Transverse colon (tissue), 4 donors: ENCODE results near the gene CAV2. TPM values are rescaled to one million over a fixed set of nuclear protein-coding genes. Genes with fewer than 3 reads are reported as not detected.

Source experiments
- DNase-seq: peaks from one replicate; pipeline ENCODE4 v3.0.0-alpha.2; 2019
- H3K27ac ChIP-seq, 4 donors: fragments of 200-600 bp; sonication (generic); 2 replicates each; pipeline ENCODE4 v1.5.1; 2016 to 2018; ENCODE audit warnings: inconsistent platforms in 4 of 4
- H3K27me3 ChIP-seq: fragments of 200-600 bp; sonication (generic); 2 replicates; pipeline ENCODE4 v1.5.1; 2017; ENCODE audit warnings: inconsistent platforms
- H3K36me3 ChIP-seq, 4 donors: fragments of 200-600 bp; sonication (generic); 2 replicates each; pipeline ENCODE4 v1.5.1; 2017 to 2019; ENCODE audit warnings: inconsistent platforms in 4 of 4
- H3K4me1 ChIP-seq, 4 donors: fragments of 200-600 bp; sonication (generic); 2 replicates each; pipeline ENCODE4 v1.5.1; 2017 to 2020; ENCODE audit warnings: inconsistent platforms in 4 of 4
- H3K4me3 ChIP-seq, 4 donors: fragments of 200-600 bp; sonication (generic); 1 replicate in 1 of 4; 2 replicates in 3 of 4; pipeline versions ENCODE4 v1.5.1 to v1.6.1; 2017 to 2019; ENCODE audit warnings: inconsistent platforms in 4 of 4
- H3K9me3 ChIP-seq, 2 donors: fragments of 200-600 bp; sonication (generic); 2 replicates each; pipeline ENCODE4 v1.5.1; 2017 to 2019; ENCODE audit warnings: inconsistent platforms in 2 of 2
- EP300 ChIP-seq: sonication (generic); formaldehyde crosslinking; IDR thresholded peaks from one replicate; pipeline ENCODE4 v1.6.1; 2017; ENCODE audit warnings: antibody characterized with exemption, low read depth
- POLR2A ChIP-seq: fragments of 450-650 bp; IDR thresholded peaks from one replicate; pipeline ENCODE4 v1.6.1; 2016; ENCODE audit warnings: antibody characterized with exemption, mild to moderate bottlenecking, moderate library complexity
- POLR2AphosphoS5 ChIP-seq, 3 donors: sonication (generic); formaldehyde crosslinking; IDR thresholded peaks; one replicate each; pipeline ENCODE4 v1.6.1; 2016; ENCODE audit warnings: antibody characterized with exemption in 3 of 3
- WGBS, 2 donors: methylation state at CpG; one replicate each; pipeline ENCODE4 v1.1.5; 2018; ENCODE audit warnings: low coverage in 1 of 2; 5-methylcytosine and 5-hydroxymethylcytosine counted together
- in situ Hi-C, 4 donors: fragments of 200-750 bp; cut with MboI; loops; one replicate each; pipeline versions ENCODE4 v1.15.0 to v1.15.1; 2017; ENCODE audit warnings: low sequenced_read_pairs in 3 of 4, low pct_ligation_motif_present in 1 of 4, low pct_unique_long_range_greater_than_20kb in 1 of 4
- intact Hi-C: fragments of 100-400 bp; cut with DNase I; formaldehyde crosslinking; loops from one replicate; pipeline ENCODE4 v1.15.1; 2023; ENCODE audit warnings: low total_unique reads
- total RNA-seq, 4 donors: library from RNA; depleted of rRNA; stranded (reverse); fragments of >200 nt; gene quantifications; one replicate each; pipeline ENCODE4 v1.1.0, GENCODE V29; 2016
- TF ChIP-seq, protein P1 (sequence below), 5 experiments: fragments of 200-600 bp in 3 of 5; fragments of 450-650 bp in 2 of 5; sonication (generic) in 3 of 5; IDR thresholded peaks; 1 replicate in 2 of 5; 2 replicates in 3 of 5; pipeline ENCODE4 v1.5.1; 2016 to 2017; ENCODE audit warnings: antibody characterized with exemption in 5 of 5, inconsistent platforms in 3 of 5, mild to moderate bottlenecking in 2 of 5, moderate library complexity in 1 of 5

CAV2 gene
- total RNA-seq, 4 donors from 2014 or later, result 4.1 to 28.3 (median 13.9) TPM

DNA sequence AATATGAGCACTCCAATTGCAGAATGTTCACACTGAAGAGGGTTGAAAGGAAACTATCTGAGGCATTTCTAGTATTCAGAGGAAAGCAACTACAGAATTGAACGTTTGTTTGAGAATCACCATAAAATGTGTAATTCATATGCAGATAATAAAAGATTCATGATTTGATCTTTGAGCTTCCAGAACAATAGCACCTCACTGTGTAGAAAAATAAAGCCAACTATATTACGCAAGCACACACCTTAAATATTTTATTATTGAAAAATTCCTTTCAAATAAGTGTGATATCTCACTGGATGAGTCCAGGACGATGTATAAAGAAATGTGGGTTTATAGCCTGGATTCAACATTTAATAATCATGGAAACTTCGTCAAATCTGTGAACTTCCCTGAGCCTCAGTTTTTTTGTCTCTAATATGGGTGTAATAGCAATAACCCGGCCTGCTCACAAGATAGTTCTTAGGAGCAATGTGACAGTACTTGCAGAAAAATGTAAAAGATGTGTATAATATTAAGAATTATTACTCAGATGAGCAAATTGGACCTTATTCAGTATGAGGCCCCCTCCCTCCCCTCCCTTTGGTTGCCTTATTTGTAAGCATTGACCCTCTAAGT lies 11.5 kb upstream of the CAV2 start:
- Histone ChIP-seq H3K4me1 (peaks cover 0 to 10% (median 7%) of the 10 kb centered on the region in 4 donors), H3K27me3 (no peaks in the 10 kb centered on the region), H3K36me3 (no peaks in the 10 kb centered on the region), H3K9me3 (no peaks in the 10 kb centered on the region), H3K4me3 (no peak overlapping the region), H3K27ac (peak overlapping the region in 1 of 4 donors; percentile 7)
- WGBS, 2 donors, result 42 to 46% methylated on average over 5 of the region's 5 CpGs
- no peak for DNase-seq
- TF ChIP-seq POLR2A (no peak), EP300 (no peak), POLR2AphosphoS5 (IDR thresholded peaks at IDR 0.05) (no peak)
- TF ChIP-seq, protein P1, sequence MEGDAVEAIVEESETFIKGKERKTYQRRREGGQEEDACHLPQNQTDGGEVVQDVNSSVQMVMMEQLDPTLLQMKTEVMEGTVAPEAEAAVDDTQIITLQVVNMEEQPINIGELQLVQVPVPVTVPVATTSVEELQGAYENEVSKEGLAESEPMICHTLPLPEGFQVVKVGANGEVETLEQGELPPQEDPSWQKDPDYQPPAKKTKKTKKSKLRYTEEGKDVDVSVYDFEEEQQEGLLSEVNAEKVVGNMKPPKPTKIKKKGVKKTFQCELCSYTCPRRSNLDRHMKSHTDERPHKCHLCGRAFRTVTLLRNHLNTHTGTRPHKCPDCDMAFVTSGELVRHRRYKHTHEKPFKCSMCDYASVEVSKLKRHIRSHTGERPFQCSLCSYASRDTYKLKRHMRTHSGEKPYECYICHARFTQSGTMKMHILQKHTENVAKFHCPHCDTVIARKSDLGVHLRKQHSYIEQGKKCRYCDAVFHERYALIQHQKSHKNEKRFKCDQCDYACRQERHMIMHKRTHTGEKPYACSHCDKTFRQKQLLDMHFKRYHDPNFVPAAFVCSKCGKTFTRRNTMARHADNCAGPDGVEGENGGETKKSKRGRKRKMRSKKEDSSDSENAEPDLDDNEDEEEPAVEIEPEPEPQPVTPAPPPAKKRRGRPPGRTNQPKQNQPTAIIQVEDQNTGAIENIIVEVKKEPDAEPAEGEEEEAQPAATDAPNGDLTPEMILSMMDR (IDR thresholded peaks at IDR 0.05), result no peak
- in situ Hi-C loops (no loop called here), intact Hi-C loops (no loop called here)

DNA sequence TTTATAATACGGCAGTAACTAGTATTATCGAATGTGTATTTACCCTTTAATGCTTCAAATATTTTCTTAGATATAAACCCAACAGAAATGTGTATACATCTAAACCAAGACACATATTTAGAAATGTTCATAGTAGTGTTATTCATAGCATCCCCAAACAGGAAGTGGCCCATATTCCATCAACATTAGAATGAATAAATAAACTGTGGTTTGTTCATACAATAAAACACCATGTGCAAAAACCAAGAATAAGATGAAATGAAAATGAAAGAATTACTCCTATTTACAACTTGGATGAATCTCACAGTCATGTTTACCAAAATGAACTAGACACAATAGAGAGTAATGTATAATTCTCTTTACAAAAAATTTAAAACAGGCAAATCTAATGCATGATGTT lies 9.2 kb upstream of the CAV2 start:
- no peaks in the 10 kb centered on the region for H3K36me3 ChIP-seq
- H3K4me1 ChIP-seq, result peaks cover 0 to 10% (median 9%) of the 10 kb centered on the region in 4 donors
- no peaks in the 10 kb centered on the region for H3K27me3 ChIP-seq
- TF ChIP-seq POLR2AphosphoS5 (IDR thresholded peaks at IDR 0.05) (no peak), EP300 (no peak), POLR2A (no peak)
- TF ChIP-seq, protein P1 (IDR thresholded peaks at IDR 0.05), result no peak
- in situ Hi-C loops (no loop called here), intact Hi-C loops (no loop called here)
- no peaks in the 10 kb centered on the region for H3K9me3 ChIP-seq
- 47 to 79% methylated on average over 2 of the region's 2 CpGs for WGBS, 2 donors
- no peak overlapping the region for H3K4me3 ChIP-seq
- no peak for DNase-seq
- H3K27ac ChIP-seq, result no peak overlapping the region

DNA sequence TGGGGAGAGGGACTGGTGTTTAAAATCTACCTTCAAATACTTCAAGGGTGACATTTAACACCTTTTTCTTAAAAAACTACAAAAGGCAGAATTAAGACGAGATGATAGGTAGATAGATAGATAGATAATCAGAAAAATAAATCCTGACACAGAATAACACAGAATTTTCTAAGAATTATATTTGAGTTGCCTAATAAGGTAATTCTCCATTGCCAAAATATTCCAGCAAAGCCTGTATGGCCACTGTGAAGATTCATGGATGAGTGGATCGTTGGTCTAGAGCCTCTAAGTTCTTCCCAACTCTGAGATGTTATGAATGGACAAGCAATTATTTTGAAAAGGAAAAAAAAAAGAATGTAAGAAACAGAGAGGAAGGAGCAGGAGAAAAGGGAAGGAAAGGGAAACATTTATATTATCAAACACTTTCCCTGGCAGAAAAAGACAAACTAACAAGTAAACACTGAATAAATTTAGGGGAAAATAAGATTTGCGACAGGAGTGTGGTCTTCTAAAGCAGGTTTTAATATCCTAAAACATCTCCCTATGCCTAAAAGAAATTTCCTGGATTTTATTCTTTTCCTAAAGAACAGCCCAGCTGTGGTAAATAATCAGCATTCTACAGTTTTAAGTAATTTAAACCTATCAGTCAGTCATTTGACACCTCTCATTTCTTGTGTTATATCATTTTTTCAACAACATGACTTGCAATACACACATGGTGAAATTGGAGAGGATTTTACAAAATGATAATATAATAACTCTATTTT lies 7.5 kb upstream of the CAV2 start:
- H3K4me3 ChIP-seq, result no peak overlapping the region
- TF ChIP-seq POLR2A (no peak), POLR2AphosphoS5 (IDR thresholded peaks at IDR 0.05) (no peak), EP300 (no peak)
- TF ChIP-seq, protein P1 (IDR thresholded peaks at IDR 0.05), result no peak
- H3K27ac ChIP-seq, result peak overlapping the region in 1 of 4 donors; percentile 17
- H3K36me3 ChIP-seq, result no peaks in the 10 kb centered on the region
- in situ Hi-C loops, result no loop called here
- intact Hi-C loops, result no loop called here
- H3K9me3 ChIP-seq, result no peaks in the 10 kb centered on the region
- no peaks in the 10 kb centered on the region for H3K27me3 ChIP-seq
- DNase-seq, result no peak
- WGBS, 2 donors, result 58 to 72% methylated on average over 3 of the region's 3 CpGs
- H3K4me1 ChIP-seq, result peaks cover 0 to 10% (median 9%) of the 10 kb centered on the region in 4 donors

DNA sequence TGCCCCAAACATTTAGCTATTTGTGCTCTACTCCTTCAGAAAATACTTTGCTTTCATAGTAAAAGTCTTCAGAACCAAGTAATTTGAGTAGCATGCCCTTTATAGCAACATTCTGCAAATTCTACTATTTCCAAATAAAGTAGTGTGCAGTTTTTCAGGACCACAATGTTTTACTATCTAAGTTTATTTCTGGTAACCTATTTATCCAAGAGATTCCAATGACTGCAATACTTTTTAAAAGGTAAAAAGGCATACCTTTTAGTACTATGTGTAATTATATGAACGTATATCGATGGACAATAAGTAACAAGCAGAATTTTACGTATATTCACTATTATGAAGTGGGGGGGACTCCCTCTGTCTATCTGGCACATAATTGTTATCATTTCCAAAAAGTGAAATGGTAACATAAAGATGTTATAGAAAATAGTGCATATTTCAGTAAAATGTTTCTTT lies 6.9 kb upstream of the CAV2 start:
- no peaks in the 10 kb centered on the region for H3K36me3 ChIP-seq
- no peak for DNase-seq
- H3K27me3 ChIP-seq, result no peaks in the 10 kb centered on the region
- no peaks in the 10 kb centered on the region for H3K9me3 ChIP-seq
- TF ChIP-seq POLR2AphosphoS5 (IDR thresholded peaks at IDR 0.05) (no peak), EP300 (no peak), POLR2A (no peak)
- peaks cover 0 to 7% (median 6%) of the 10 kb centered on the region in 4 donors for H3K4me1 ChIP-seq
- H3K27ac ChIP-seq, result peak overlapping the region in 2 of 4 donors; percentile 17 to 22
- WGBS, 2 donors, result 84 to 86% methylated on average over 3 of the region's 3 CpGs
- H3K4me3 ChIP-seq, result no peak overlapping the region
- intact Hi-C loops (no loop called here), in situ Hi-C loops (no loop called here)
